OCI-LY3 (cell line): ENCODE results near the gene INKA2.

Source experiments
- H2AFZ ChIP-seq: fragments of 200-600, 300-600 bp; shearing (Covaris generic); 2 replicates; pipeline ENCODE4 v1.6.0; 2014; ENCODE audit warnings: antibody characterized with exemption, low read depth, low read length
- H3K27ac ChIP-seq: fragments of 200-600, 300-600 bp; sonication (generic); 2 replicates; pipeline ENCODE4 v1.5.1; 2014; ENCODE audit warnings: mild to moderate bottlenecking, low read length, moderate library complexity, mixed read lengths
- H3K27me3 ChIP-seq: fragments of 200-600, 300-600 bp; sonication (generic); 2 replicates; pipeline ENCODE4 v1.6.1; 2014; ENCODE audit warnings: low read depth, low read length, mixed read lengths
- H3K36me3 ChIP-seq: fragments of 200-600, 300-600 bp; sonication (generic); replicated peaks from 2 replicates; pipeline ENCODE3; 2014; ENCODE audit warnings: low read depth, low read length, mixed read lengths
- H3K4me1 ChIP-seq: fragments of 300-600, 200-600 bp; sonication (generic); 2 replicates; pipeline ENCODE4 v1.6.1; 2014; ENCODE audit warnings: low read length, mixed read lengths
- H3K4me2 ChIP-seq: fragments of 200-600, 300-600 bp; sonication (generic); 2 replicates; pipeline ENCODE4 v1.6.1; 2014; ENCODE audit warnings: low read length, mixed read lengths
- H3K4me3 ChIP-seq: fragments of 300-600, 200-600 bp; sonication (generic); 2 replicates; pipeline ENCODE4 v1.5.1; 2014; ENCODE audit warnings: antibody characterized with exemption, mild to moderate bottlenecking, low read length, moderate library complexity
- H3K79me2 ChIP-seq: fragments of 300-600, 200-600 bp; shearing (Covaris generic); 2 replicates; pipeline ENCODE4 v1.6.1; 2014; ENCODE audit warnings: mild to moderate bottlenecking, low read length, mixed read lengths
- H3K9ac ChIP-seq: fragments of 300-600, 200-600 bp; shearing (Covaris generic); 2 replicates; pipeline ENCODE4 v1.6.0; 2014; ENCODE audit warnings: mild to moderate bottlenecking, low read length, moderate library complexity
- H3K9me3 ChIP-seq: fragments of 200-600, 300-600 bp; shearing (Covaris generic); 2 replicates; pipeline ENCODE4 v1.6.1; 2014; ENCODE audit warnings: low read length, mixed read lengths; ENCODE audit not compliant: insufficient read depth
- H4K20me1 ChIP-seq: fragments of 200-600, 300-600 bp; sonication (generic); 2 replicates; pipeline ENCODE4 v1.6.1; 2016; ENCODE audit warnings: low read length, mixed read lengths; ENCODE audit not compliant: insufficient read depth
- EZH2phosphoT487 ChIP-seq: fragments of 200-600 bp; shearing (Covaris generic); IDR thresholded peaks from 2 replicates; pipeline ENCODE4 v1.6.1; 2018; ENCODE audit warnings: antibody characterized with exemption, mixed run types, low read depth
- TF ChIP-seq, protein P1 (sequence below): fragments of 200-600, 300-600 bp; sonication (generic); IDR thresholded peaks from 2 replicates; pipeline ENCODE4 v1.5.1; 2014; ENCODE audit warnings: antibody characterized with exemption, low read length, low read depth

INKA2 gene

DNA sequence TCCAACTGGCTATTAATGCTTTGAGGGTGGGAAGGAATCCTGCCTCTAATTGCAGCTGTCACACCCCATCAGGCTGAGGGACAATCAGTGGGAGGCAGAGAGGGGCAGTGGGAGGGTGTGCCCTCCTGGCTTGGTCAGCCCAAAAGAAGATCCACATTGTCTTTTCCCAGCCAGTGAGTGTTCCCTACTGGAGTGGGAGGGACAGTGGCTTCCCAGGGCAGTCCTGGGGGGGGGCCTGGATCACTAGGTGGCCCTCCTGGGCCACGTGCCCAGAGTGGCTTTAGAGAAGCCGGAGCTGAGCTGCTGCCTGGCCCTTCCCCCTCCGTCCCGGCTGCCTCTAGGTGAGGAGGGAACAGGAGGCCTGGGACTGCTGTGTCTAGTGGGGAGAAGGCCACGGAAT is 14.0 kb downstream of the INKA2 start:
- H3K4me2 ChIP-seq, result no peak overlapping the region
- H3K36me3 ChIP-seq, result no peaks in the 10 kb centered on the region
- no peaks in the 10 kb centered on the region for H3K9me3 ChIP-seq
- no peak overlapping the region for H3K27ac ChIP-seq
- no peak overlapping the region for H3K4me3 ChIP-seq
- no peaks in the 10 kb centered on the region for H3K27me3 ChIP-seq
- no peak for TF ChIP-seq EZH2phosphoT487
- no peaks in the 10 kb centered on the region for H3K79me2 ChIP-seq
- no peak overlapping the region for H2AFZ ChIP-seq
- H3K9ac ChIP-seq, result no peak overlapping the region
- no peaks in the 10 kb centered on the region for H4K20me1 ChIP-seq
- H3K4me1 ChIP-seq, result no peaks in the 10 kb centered on the region

DNA sequence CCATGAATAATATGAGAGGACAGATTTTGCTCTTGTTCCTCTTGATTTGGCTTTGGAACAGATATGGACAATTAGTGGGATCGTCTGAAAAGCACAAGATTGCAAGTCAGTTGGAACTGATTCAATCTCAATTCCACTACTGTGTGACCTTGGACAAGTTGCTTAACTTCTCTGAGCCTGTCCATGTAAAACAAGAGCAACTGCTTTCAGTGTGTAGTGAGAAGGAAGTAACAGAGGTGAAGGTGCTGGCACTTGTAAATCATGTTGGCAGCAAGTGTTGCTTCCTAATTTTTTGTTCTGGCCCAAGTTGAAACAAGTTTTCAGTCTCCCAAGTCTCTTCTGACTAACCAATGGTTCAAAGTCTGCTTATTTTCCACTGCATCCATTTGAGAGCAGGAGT is 15.3 kb downstream of the INKA2 start:
- no peaks in the 10 kb centered on the region for H3K27me3 ChIP-seq
- no peak overlapping the region for H3K27ac ChIP-seq
- H3K9ac ChIP-seq, result no peak overlapping the region
- H3K9me3 ChIP-seq, result no peaks in the 10 kb centered on the region
- TF ChIP-seq EZH2phosphoT487, result no peak
- TF ChIP-seq, protein P1, sequence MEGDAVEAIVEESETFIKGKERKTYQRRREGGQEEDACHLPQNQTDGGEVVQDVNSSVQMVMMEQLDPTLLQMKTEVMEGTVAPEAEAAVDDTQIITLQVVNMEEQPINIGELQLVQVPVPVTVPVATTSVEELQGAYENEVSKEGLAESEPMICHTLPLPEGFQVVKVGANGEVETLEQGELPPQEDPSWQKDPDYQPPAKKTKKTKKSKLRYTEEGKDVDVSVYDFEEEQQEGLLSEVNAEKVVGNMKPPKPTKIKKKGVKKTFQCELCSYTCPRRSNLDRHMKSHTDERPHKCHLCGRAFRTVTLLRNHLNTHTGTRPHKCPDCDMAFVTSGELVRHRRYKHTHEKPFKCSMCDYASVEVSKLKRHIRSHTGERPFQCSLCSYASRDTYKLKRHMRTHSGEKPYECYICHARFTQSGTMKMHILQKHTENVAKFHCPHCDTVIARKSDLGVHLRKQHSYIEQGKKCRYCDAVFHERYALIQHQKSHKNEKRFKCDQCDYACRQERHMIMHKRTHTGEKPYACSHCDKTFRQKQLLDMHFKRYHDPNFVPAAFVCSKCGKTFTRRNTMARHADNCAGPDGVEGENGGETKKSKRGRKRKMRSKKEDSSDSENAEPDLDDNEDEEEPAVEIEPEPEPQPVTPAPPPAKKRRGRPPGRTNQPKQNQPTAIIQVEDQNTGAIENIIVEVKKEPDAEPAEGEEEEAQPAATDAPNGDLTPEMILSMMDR, result no peak
- no peaks in the 10 kb centered on the region for H3K36me3 ChIP-seq
- no peak overlapping the region for H3K4me2 ChIP-seq
- H3K4me3 ChIP-seq, result no peak overlapping the region
- no peaks in the 10 kb centered on the region for H3K79me2 ChIP-seq
- H2AFZ ChIP-seq, result no peak overlapping the region
- no peaks in the 10 kb centered on the region for H3K4me1 ChIP-seq
- 0 out of 2 replicates have a peak, but pooled peaks cover 3% of the 10 kb centered on the region for H4K20me1 ChIP-seq

DNA sequence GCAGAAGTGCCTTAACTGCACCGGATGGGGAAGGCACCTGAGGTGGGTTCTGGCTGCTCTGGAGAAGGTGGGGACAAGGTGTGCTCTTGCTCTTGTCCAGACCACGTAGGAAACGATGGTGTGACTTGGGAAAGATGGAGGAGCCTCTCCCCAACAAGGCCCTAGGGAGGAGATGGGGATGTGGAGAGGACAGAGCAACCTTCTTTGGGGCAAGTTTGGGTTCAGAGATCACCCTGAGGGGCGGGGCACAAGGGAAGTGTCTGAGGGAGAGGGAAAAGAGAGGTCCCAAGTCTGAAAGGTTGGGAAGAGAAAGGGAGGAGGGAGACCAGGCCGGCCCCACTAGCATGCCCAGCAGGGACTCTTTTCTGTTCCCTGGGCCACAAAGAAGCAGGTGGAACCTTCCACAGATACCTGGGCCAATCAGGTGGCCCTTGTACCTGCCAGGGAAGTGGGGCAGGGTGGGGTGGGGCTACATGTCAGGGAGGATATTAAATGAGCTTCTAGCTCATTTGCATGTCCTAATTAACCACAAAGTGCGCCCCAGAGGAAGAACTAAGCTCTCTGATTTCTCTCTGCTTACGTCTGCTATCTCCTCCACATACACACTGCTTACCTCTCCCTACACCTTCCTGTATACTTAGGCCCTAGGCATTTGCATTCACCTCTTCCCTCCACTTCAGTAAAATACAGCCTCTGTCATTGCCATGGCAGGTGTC is 15.9 kb downstream of the INKA2 start:
- Histone ChIP-seq H3K4me1 (no peaks in the 10 kb centered on the region), H3K4me3 (no peak overlapping the region), H3K27ac (no peak overlapping the region), H4K20me1 (peaks cover 4% of the 10 kb centered on the region; the same call in 1 of the 2 replicates), H3K9me3 (no peaks in the 10 kb centered on the region), H3K4me2 (no peak overlapping the region), H3K79me2 (no peaks in the 10 kb centered on the region), H3K36me3 (no peaks in the 10 kb centered on the region), H2AFZ (no peak overlapping the region), H3K9ac (no peak overlapping the region), H3K27me3 (no peaks in the 10 kb centered on the region)
- TF ChIP-seq EZH2phosphoT487, result no peak
- TF ChIP-seq, protein P1, result no peak

DNA sequence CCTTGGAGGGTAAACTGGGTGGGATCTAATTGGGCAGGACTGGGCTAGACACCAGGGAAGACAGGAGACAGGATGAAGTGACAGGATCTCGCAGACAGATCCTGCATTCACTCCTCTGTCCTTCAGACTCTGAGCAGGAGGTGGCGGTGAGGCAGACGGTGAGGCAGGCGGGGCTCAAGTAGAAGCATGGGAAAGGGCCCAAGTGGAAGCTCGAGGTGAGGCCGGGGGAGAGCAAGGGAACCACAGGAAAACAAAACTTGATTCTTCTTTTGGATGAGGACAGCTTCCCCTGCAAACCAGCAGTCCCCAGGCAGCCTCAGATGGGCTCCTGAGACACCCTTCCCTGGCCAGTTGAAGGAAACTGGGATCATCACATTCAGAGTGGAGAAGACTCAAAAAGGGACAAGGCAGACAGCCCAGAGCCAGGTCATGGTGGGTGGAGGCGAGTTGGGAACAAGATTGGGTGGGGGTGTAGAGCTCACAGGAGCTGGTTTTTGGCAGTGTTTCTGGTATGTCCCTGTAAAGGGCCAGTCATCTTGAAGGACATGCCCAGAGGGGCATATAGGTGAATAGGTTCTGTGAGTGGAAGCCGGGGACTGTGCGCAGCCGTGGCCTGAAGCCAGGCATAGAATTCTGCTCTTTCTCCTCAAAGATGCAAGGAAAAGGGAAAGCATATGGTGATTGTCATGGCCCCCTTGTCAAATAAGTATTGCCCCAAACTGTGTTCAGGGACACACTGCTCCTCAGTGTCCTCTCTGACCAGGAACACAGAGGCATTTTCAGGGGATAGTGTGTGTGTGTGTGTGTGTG is 18.0 kb downstream of the INKA2 start:
- no peaks in the 10 kb centered on the region for H3K27me3 ChIP-seq
- no peaks in the 10 kb centered on the region for H3K79me2 ChIP-seq
- no peaks in the 10 kb centered on the region for H3K4me1 ChIP-seq
- TF ChIP-seq EZH2phosphoT487, result no peak
- TF ChIP-seq, protein P1, result no peak
- peaks cover 6% of the 10 kb centered on the region for H3K36me3 ChIP-seq
- peaks cover 4% of the 10 kb centered on the region; the same call in 1 of the 2 replicates for H4K20me1 ChIP-seq
- H3K9me3 ChIP-seq, result no peaks in the 10 kb centered on the region
- H3K27ac ChIP-seq, result no peak overlapping the region
- H2AFZ ChIP-seq, result no peak overlapping the region
- no peak overlapping the region for H3K9ac ChIP-seq
- H3K4me2 ChIP-seq, result no peak overlapping the region
- no peak overlapping the region for H3K4me3 ChIP-seq
